GM18498 (cell line): Measurements from ENCODE around the gene IRAK2.
"Not testable (repeated sequence)": the region's sequence is repeated elsewhere in the genome, so short reads cannot be mapped to it uniquely, and the experiment has no call there.

Experiments used
- ATAC-seq: cut with Tn5 transposase; IDR thresholded peaks from one replicate; pipeline ENCODE4 v1.9.1; 2021; ENCODE audit warnings: mild to moderate bottlenecking, moderate library complexity; ENCODE audit not compliant: unreplicated experiment

Gene IRAK2

DNA sequence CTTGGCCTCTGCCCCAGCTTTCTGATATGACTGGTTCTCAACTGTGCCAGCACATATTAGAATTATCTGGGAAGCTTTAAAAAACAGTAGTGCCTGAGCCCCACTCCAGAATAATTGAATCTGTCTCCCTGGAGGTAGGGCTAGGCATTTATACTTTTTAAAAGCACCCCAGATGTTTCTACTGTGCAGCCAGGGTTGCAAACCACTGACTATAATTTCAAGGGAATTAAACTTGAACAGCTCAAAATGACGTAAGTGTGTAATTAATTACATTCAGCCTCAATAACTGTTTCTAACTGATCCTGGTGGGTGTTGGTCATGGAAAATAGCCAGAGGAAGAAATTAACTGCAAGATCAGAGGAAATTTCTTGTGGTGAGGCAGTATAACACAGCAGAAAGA is 4.4 kb upstream of the IRAK2 start:
- ATAC-seq = no peak

- no peak for ATAC-seq
These were observed 3.8 kb upstream of the IRAK2 start for GRCh38 chr3:10160925-10161324.

DNA sequence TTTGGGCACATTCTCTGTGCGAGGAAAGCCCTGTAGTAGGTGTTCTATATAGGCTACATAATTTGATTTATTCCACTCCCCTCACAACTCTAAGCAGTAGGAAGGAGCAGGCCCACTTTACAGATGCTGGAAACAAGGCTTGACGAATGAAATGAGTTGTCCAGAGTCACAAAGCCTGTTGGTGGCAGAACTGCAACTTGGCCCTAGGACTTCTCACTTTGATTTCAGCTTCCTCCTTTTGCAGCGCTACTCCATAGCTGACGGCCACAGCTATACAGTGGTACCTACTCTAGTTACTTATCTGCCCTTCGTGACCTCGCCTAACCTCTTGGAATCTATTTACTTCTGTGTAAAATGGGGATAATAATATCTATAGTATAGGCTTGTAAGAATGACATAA is 2.5 kb upstream of the IRAK2 start:
- ATAC-seq = no peak

GRCh38 chr3:10164201-10164545 is 546 bp upstream of the IRAK2 start:
- ATAC-seq = not testable (repeated sequence)

DNA sequence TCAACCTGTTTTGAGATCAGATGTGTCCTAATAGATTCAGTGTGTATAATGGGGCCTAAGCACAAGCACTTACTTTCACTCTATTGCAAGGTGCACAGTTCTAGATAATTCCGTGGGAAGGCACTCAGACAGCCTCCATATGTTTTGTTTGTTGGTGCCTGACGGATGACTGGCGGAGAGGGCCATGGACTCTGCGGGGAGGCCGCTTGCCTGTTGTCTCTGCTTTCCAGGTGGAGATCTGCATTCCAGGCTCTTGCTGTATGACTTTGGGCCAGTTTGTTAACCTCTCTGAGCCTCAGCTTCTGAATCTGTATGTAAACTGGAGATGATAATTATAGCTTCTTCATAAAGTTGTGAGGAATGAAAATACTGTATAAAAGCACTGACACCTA is 1.5 kb downstream of the IRAK2 start:
- ATAC-seq = no peak

DNA sequence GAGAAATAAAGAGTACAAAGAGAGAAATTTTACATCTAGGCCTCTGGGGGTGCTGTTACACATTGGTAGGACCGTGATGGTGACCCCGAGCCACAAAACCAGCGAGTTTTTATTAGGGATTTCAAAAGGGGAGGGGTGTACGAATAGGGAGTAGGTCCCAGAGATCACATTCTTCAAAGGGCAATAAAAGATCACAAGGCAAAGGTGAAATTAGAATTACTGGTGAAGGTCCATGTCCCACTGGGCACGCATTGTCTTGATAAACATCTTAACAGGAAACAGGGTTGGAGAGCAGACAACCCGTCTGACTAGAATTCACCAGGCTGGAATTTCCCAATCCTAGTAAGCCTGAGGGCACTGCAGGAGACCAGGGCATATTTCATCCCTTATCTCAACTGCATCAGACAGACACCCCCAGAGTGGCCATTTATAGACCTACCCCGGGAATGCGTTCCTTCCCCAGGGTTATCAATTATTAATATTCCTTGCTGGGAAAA is 4.3 kb downstream of the IRAK2 start:
- no peak for ATAC-seq

GRCh38 chr3:10170915-10171478 is 6.3 kb downstream of the IRAK2 start:
- no peak for ATAC-seq

DNA sequence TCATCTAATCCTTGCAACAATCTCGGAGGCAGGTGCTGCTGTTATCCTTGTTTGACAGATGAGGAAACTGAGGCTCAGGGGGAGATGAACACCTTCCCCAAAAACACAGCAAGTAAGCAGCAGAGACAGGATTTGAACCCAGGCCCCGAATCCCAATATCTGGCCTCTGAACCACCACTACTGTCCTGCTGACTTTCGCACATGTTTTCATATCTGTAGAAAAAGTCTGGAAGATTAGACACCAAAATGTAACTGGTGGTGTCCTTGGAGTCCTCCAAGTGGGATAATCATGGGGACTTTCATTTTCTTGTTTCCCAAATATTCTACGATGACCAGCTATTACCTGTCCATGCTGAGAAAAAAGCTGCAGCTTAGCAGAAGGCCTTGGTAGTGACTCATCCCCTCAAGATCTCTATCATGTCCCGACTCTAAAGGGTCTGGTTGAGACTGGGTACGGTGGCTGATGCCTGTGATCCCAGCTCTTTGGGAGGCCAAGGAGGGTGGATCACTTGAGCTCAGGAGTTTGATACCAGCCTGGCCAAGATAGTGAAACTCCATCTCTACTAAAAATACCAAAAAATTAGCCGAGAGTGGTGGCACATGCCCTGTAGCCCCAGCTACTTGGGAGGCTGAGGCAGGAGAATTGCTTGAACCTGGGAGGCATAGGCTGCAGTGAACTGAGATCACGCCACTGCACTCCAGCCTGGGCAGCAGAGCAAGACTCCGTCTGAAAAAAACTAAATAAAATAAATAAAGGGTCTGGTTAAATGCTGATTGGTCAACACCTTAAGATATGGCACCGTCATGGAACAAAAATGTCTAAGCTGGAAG is 8.6 kb downstream of the IRAK2 start:
- ATAC-seq = no peak

GRCh38 chr3:10173926-10174435 is 9.3 kb downstream of the IRAK2 start:
- ATAC-seq = no peak

- not testable (repeated sequence) for ATAC-seq
These were observed 10.6 kb downstream of the IRAK2 start for GRCh38 chr3:10175334-10175733.

- not testable (repeated sequence) for ATAC-seq
These were observed 11.4 kb downstream of the IRAK2 start for GRCh38 chr3:10176150-10176549.

DNA sequence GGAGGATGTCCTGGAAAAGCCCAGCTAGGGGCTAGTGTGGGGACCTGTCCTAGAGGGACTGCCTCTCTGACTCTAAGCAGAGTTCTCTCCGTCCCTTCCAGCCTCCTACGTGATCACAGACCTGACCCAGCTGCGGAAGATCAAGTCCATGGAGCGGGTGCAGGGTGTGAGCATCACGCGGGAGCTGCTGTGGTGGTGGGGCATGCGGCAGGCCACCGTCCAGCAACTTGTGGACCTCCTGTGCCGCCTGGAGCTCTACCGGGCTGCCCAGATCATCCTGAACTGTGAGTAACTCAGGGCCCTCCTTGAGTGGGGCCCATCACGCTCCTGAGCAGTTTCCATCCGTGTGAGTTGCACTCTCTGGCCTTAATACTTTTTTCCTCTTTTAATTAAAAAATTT is 13.0 kb downstream of the IRAK2 start:
- ATAC-seq = no peak

DNA sequence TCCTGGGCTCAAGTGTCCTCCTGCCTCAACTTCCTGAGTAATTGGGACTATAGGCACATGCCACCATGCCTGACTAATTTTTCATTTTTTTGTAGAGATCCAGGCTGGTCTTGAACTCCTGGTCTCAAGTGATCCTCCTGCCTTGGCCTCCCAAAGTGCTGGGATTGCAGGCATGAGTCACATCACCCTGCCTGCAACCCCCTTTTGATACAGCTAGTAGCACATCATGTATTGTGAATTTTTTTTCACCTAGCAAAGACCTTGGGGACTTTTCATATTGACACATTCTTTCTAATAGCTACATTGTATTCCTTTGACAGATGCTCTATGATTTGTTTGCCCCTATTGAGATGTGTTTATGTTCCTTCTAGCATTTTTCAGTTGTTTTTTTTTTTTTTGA is 14.2 kb downstream of the IRAK2 start:
- no peak for ATAC-seq

DNA sequence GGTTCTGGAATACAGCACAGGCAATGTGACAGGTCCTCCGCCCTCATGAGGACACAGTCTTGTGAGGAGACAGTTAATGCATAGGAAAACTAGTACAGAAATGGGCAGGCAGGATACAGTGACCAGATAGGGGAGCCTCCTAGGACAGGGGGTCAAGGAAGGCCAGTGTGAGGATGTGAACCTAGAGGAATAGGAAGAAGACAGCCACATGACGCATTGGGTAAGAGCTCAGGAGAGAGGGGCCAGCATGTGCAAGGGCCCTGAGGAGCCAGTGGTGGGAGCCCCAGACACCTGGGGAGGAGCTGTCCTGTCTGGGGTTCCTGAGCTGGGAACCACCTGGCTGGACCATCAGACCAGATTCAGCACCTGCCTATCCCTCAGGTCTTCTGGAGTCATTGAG is 15.6 kb downstream of the IRAK2 start:
- no peak for ATAC-seq

DNA sequence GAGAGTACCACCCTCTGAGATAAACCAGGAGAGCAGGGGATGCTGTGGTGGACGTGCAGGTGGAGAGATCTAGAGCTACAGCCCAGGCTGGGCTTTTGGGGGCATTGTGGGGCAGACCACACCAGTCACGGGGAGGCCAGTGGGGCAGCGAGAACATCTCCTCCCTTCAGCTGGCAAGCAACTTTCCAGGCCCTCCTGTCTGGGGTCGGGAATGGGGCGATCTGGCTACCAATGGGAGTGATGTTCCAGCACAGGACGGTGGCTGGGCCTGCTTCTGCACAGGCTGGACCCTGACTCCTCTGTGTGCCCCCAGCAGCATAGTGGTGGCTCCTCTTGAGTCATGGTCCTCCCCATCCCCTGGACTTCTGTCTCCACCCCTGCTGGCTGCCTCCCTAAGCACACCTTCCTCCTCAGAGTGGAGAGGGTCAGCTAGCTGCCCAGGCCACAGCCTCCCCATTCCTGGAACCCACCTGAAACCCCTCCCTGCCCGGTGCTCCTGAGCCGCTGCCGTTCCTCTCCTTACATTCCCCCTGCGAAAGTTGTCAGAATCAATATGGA is 16.1 kb downstream of the IRAK2 start:
- no peak for ATAC-seq

- no peak for ATAC-seq
These were observed 18.2 kb downstream of the IRAK2 start for GRCh38 chr3:10182950-10183349.

DNA sequence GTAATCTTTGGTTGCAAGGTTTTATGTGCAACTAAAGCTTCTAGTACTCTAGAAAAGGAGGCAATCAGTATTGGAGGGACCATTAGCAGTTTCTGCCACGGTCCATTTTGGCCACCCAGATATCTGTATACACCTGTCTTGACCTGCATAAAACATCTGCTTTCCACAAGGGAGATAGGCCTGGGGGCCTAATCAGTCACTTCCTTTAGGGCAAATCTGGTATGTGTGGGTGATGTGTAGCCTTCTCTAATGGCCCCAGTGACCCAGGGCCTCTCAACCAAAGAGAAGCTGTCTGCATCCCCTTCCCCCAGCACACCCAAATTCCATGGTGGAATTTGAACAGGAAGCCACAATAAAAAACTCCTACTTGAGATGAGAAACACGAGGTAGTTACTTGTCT is 19.5 kb downstream of the IRAK2 start:
- ATAC-seq = no peak

GRCh38 chr3:10185804-10186762 is 21.4 kb downstream of the IRAK2 start:
- no peak for ATAC-seq

GRCh38 chr3:10187290-10187876 is 22.7 kb downstream of the IRAK2 start:
- no peak for ATAC-seq

GRCh38 chr3:10187944-10188343 is 23.2 kb downstream of the IRAK2 start:
- ATAC-seq = no peak
